Vagina (tissue), 2 donors: ENCODE data around the gene EPHA3.
A peak's percentile ranks its signal among the peaks of the same experiment; 100 is the strongest.

Experiments
- POLR2A ChIP-seq, 2 donors: fragments of 450-650 bp; IDR thresholded peaks; one replicate each; pipeline ENCODE4 v1.6.1; 2017; ENCODE audit warnings: antibody characterized with exemption in 2 of 2, mild to moderate bottlenecking in 2 of 2, moderate library complexity in 2 of 2
- POLR2AphosphoS5 ChIP-seq, 2 donors: sonication (generic); formaldehyde crosslinking; IDR thresholded peaks; one replicate each; pipeline ENCODE4 v1.9.0; 2017; ENCODE audit warnings: antibody characterized with exemption in 2 of 2, mild to moderate bottlenecking in 2 of 2, low read depth in 1 of 2; ENCODE audit not compliant: insufficient read depth in 1 of 2

DNA sequence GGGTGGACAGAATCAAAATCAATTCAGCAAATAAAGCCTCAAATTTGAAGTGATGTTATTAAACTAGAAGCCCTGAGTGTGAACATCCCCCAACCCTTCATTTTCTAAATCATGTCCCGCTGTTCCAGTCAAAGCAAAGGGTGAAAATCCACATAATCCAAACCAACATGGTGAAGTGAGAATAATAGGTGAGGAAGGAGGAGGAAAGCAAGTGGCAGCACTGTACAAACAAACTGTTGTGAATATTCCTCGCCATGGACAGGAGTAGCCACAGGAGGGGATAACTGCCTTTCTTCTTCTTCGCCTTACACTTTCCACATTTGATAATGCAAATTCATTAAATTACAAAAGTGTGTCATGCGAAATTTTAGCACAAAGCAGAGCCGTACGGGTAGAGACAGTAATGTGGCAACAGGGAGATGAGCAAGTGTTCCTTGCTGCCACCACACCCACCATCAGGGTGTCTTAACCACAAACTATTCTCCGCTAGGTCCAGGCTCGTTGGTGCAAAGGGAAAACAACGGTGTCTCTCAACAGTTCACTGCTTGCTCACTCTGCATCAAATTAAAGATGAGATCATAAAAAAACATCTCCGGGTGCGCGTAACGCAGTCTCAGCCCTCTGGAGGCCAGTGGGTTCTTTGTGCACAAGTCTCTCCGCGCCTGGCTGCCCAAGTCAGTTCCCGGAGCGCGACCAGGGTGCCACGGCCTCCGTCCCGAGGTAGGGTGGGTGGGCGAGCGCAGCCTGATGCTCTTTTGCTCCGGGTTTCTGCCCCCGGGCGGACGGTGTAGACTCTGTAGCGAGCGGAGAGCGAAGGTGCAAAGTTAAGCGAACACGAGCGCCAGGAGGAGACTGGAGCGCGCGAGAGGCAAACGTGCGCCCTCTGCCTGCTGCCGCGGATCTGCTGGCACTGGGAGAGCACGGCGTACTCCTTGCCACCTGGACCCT, 6.7 kb downstream of the EPHA3 start:
- TF ChIP-seq POLR2A (IDR thresholded peaks at IDR 0.05) (no peak), POLR2AphosphoS5 (IDR thresholded peaks at IDR 0.05; ENCODE audit: insufficient read depth in 1 of 2, low read depth in 1 of 2) (peak in 1 of 2 donors; percentile 71)
